ENCODE results near the gene KCNE1. TPM values are rescaled to one million over a fixed set of nuclear protein-coding genes. Genes with fewer than 3 reads are reported as not detected.
A peak's percentile ranks its signal among the peaks of the same experiment; 100 is the strongest.

KCNE1 gene
- total and polyA plus RNA-seq, 2 of the 4 experiments (the other 2 are of a cell fraction): 0.46 to 0.90 TPM

DNA sequence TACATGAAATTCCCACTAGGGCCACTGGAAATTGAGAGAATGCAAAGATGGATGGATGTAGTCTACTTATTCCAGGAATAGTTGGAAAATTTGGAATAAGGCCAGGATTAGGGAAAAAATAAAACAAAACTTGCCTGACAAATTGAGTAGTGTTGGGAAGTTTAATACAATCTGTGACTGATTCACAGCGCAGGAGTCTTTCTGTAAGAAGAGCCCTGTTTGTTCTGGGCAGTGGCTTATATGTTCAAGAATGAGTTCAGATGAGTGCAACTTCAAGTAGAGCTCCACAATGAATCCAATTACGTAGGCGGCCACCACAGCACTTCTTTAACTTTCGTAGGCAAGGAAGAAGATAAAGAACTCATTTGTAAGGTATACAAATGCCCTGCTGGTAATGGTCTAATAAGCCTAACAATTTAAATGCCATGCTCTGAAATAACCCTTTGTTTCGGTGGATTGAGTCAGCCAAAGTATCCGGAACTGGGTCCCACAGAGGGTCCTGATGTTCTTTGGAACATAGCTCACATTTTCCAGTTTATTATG, 47.1 kb upstream of the KCNE1 start:
- Histone ChIP-seq H2BK5ac (ENCODE audit: low read depth, low read length, poor library complexity, severe bottlenecking) (no peak overlapping the region), H2BK20ac (ENCODE audit: low read depth, low read length) (no peak overlapping the region), H3K9me3 (ENCODE audit: control insufficient read depth, insufficient read depth, low read length) (no peaks in the 10 kb centered on the region), H2BK15ac (ENCODE audit: low read depth, low read length) (no peak overlapping the region), H2AK5ac (ENCODE audit: low read depth, low read length) (no peak overlapping the region), H3K14ac (replicated peaks; ENCODE audit: low read depth, low read length) (no peak overlapping the region), H3K79me1 (ENCODE audit: low read depth in 1 of 2, low read length in 2 of 2) (peaks cover 8 to 9% of the 10 kb centered on the region in 2 experiments; a peak in 2 of 4 replicates), H4K20me1 (ENCODE audit: insufficient read depth, low read length) (no peaks in the 10 kb centered on the region), H3K18ac (ENCODE audit: low read depth, low read length) (no peak overlapping the region), H4K8ac (ENCODE audit: low read depth in 2 of 2, low read length in 2 of 2) (no peak overlapping the region), H3K27ac (ENCODE audit: insufficient read depth, low read length) (no peak overlapping the region), H3K36me3 (ENCODE audit: control insufficient read depth, insufficient read depth, low read length) (no peaks in the 10 kb centered on the region), H4K5ac (ENCODE audit: low read depth, low read length) (no peak overlapping the region), H3K4me1 (ENCODE audit: control insufficient read depth, insufficient read depth, low read length) (peaks cover 2% of the 10 kb centered on the region; the same call in 1 of the 2 replicates), H3K27me3 (ENCODE audit: control insufficient read depth, insufficient read depth, low read length) (no peaks in the 10 kb centered on the region), H3K4ac (ENCODE audit: low read depth, low read length) (no peak overlapping the region), H3K4me3 (ENCODE audit: insufficient read depth, low read depth, low read length) (no peak overlapping the region), H2BK120ac (ENCODE audit: low read depth, low read length) (no peak overlapping the region), H3K23ac (ENCODE audit: low read depth, low read length) (no peak overlapping the region), H3K56ac (ENCODE audit: extremely low read depth, insufficient read depth, low read length) (no peak overlapping the region), H3K9me1 (ENCODE audit: insufficient read depth, low read length) (no peaks in the 10 kb centered on the region; the same call in 1 of the 2 replicates), H2AK9ac (replicated peaks; ENCODE audit: low read depth, low read length, poor library complexity) (no peak overlapping the region), H4K91ac (ENCODE audit: insufficient read depth, low read depth, low read length) (no peak overlapping the region), H3K9ac (ENCODE audit: low read depth, low read length) (no peak overlapping the region), H3K4me2 (ENCODE audit: low read depth, low read length) (no peak overlapping the region), H2AFZ (replicated peaks; ENCODE audit: low read length, poor library complexity) (no peak overlapping the region)
- dilution Hi-C loops (cut with HindIII; ENCODE audit: low sequenced_read_pairs, unreplicated experiment): no loop called here
- POLR2A ChIA-PET (ENCODE audit: unreplicated experiment): no interaction called here
- 100% methylated on average over 3 of the region's 6 CpGs; no CpG with 5 or more reads in 1 of the 2 experiments for whole genome bisulfite sequencing, 2 experiments (ENCODE audit: extremely low coverage in 2 of 2, insufficient read length in 1 of 2)
- BruUV-seq (replicated peaks): no TSS peak
- intact Hi-C loops (cut with micrococcal nuclease): no loop called here
- ATAC-seq (ENCODE audit: low read depth): no peak
- in situ Hi-C loops (cut with MboI; ENCODE audit: low sequenced_read_pairs): no loop called here
- CTCF ChIA-PET: interaction anchor here (1.5 kb wide), 1 partner anchor 16 kb away, joined by 3 read pairs; no protein-coding TSS in a partner anchor
- TF ChIP-seq SMC3 (IDR thresholded peaks at IDR 0.05; ENCODE audit: low read depth, low read length) (no peak), RFX5 (IDR thresholded peaks at IDR 0.05; ENCODE audit: low read depth, low read length) (no peak), RAD21 (IDR thresholded peaks at IDR 0.05; ENCODE audit: low read length) (no peak)
- TF ChIP-seq, protein P1, sequence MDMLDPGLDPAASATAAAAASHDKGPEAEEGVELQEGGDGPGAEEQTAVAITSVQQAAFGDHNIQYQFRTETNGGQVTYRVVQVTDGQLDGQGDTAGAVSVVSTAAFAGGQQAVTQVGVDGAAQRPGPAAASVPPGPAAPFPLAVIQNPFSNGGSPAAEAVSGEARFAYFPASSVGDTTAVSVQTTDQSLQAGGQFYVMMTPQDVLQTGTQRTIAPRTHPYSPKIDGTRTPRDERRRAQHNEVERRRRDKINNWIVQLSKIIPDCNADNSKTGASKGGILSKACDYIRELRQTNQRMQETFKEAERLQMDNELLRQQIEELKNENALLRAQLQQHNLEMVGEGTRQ (IDR thresholded peaks at IDR 0.05; ENCODE audit: low read depth, low read length): no peak
- peak; percentile 38 for DNase-seq
